HCT116 (cell line): ENCODE data around the gene CACNB2. TPM values are rescaled to one million over a fixed set of nuclear protein-coding genes. Genes with fewer than 3 reads are reported as not detected.

ENCODE experiments used
- ATAC-seq: fragments of 200-7000 bp; cut with Tn5 transposase; 2 replicates; pipeline ENCODE4 v1.9.1; 2020; ENCODE audit warnings: mild to moderate bottlenecking, moderate library complexity
- BruUV-seq: library from RNA; stranded (reverse); fragments of 400-500 nt; replicated peaks from 2 replicates; lab custom pipeline; 2021; lab: Mats Ljungman, UMichigan
- CTCF ChIA-PET: fragments of 300-600 bp; sonication (Branson Sonifier 250); formaldehyde crosslinking; loops from one replicate; lab custom pipeline; 2021; ENCODE audit warnings: antibody characterized with exemption; lab: Charles Lee
- POLR2A ChIA-PET: fragments of 300-600, 350-600 bp; sonication (Branson Sonifier 250); formaldehyde crosslinking; loops from one replicate; lab custom pipeline; 2021; ENCODE audit warnings: antibody characterized with exemption; lab: Charles Lee
- RAD21 ChIA-PET, 2 experiments: fragments of 300-600 bp; sonication (Branson Sonifier 250); formaldehyde crosslinking; loops; one replicate each; lab custom pipeline; 2023; ENCODE audit warnings: low total read pairs in 2 of 2; ENCODE audit not compliant: uncharacterized antibody in 2 of 2, unreplicated experiment in 2 of 2, low non-redundant PET in 1 of 2; lab: Charles Lee
- DNase-seq: peaks from one replicate; pipeline ENCODE4 v3.0.0-alpha.2; 2010; ENCODE audit warnings: low read depth, low spot score
- H2AFZ ChIP-seq: fragments of 200-600 bp; shearing (Covaris generic), sonication (generic); 2 replicates; pipeline ENCODE4 v1.6.1; 2017; ENCODE audit warnings: low read depth, mixed run types, mixed read lengths, antibody characterized with exemption, low read length; ENCODE audit not compliant: poor library complexity, severe bottlenecking
- H3K27ac ChIP-seq: 2 replicates; pipeline ENCODE4 v1.5.1; 2012; ENCODE audit warnings: low read depth, low read length
- H3K27me3 ChIP-seq: fragments of 200-600 bp; sonication (generic); 2 replicates; pipeline ENCODE4 v1.6.1; 2016; ENCODE audit warnings: mixed run types, low read length, mixed read lengths; ENCODE audit not compliant: insufficient read depth
- H3K36me3 ChIP-seq, 2 experiments: fragments of 200-500 bp in 1 of 2; fragments of 200-600 bp in 1 of 2; sonication (Bioruptor generic) in 1 of 2; sonication (generic) in 1 of 2; 2 replicates each; pipeline versions ENCODE4 v1.5.1 to v1.6.1; 2014 to 2016; ENCODE audit warnings: low read length in 2 of 2, inconsistent platforms in 1 of 2, mixed read lengths in 1 of 2, mixed run types in 1 of 2; ENCODE audit not compliant: insufficient read depth in 2 of 2, control insufficient read depth in 1 of 2
- H3K4me1 ChIP-seq, 2 experiments: fragments of 200-600 bp in 1 of 2; sonication (generic) in 1 of 2; 2 replicates each; pipeline versions ENCODE4 v1.5.1 to v1.6.1; 2012 to 2017; ENCODE audit warnings: low read length in 2 of 2, inconsistent platforms in 1 of 2, mild to moderate bottlenecking in 1 of 2, mixed read lengths in 1 of 2, mixed run types in 1 of 2, moderate library complexity in 1 of 2; ENCODE audit not compliant: insufficient read depth in 2 of 2, control insufficient read depth in 1 of 2
- H3K4me2 ChIP-seq: fragments of 200-600 bp; sonication (generic); 2 replicates; pipeline ENCODE4 v1.6.1; 2017; ENCODE audit warnings: mixed run types, low read length, mixed read lengths
- H3K4me3 ChIP-seq, 2 experiments: fragments of 200-600 bp in 1 of 2; sonication (generic) in 1 of 2; replicated peaks in 1 of 2; 2 replicates each; pipeline ENCODE4 v1.5.1; 2011 to 2016; ENCODE audit warnings: low read length in 2 of 2, control low read depth in 1 of 2, low read depth in 1 of 2, mild to moderate bottlenecking in 1 of 2, mixed read lengths in 1 of 2, mixed run types in 1 of 2
- H3K79me2 ChIP-seq: fragments of 200-600 bp; sonication (generic); 2 replicates; pipeline ENCODE4 v1.6.1; 2017; ENCODE audit warnings: mild to moderate bottlenecking, mixed run types, low read length, moderate library complexity, mixed read lengths; ENCODE audit not compliant: insufficient read depth
- H3K9ac ChIP-seq: fragments of 200-600 bp; sonication (generic); 2 replicates; pipeline ENCODE4 v1.6.1; 2016; ENCODE audit warnings: low read length, mixed read lengths
- H3K9me2 ChIP-seq: fragments of 200-600 bp; sonication (generic), shearing (Covaris generic); 2 replicates; pipeline ENCODE4 v1.6.1; 2017; ENCODE audit warnings: mixed run types, mild to moderate bottlenecking, moderate library complexity; ENCODE audit not compliant: insufficient read depth
- H3K9me3 ChIP-seq, 2 experiments: fragments of 200-500 bp in 1 of 2; fragments of 200-600 bp in 1 of 2; sonication (Bioruptor generic) in 1 of 2; sonication (generic) in 1 of 2; 2 replicates each; pipeline ENCODE4 v1.6.1; 2014 to 2017; ENCODE audit warnings: low read length in 2 of 2, mixed read lengths in 2 of 2, inconsistent platforms in 1 of 2, low read depth in 1 of 2, mild to moderate bottlenecking in 1 of 2, mixed run types in 1 of 2, moderate library complexity in 1 of 2; ENCODE audit not compliant: control insufficient read depth in 1 of 2, insufficient read depth in 1 of 2
- H4K20me1 ChIP-seq: fragments of 200-600 bp; sonication (generic), shearing (Covaris generic); 2 replicates; pipeline ENCODE4 v1.6.1; 2017; ENCODE audit warnings: mixed run types, mild to moderate bottlenecking, moderate library complexity; ENCODE audit not compliant: insufficient read depth
- ATF3 ChIP-seq: IDR thresholded peaks from 2 replicates; pipeline ENCODE4 v1.6.1; 2012
- CBX3 ChIP-seq: IDR thresholded peaks from 2 replicates; pipeline ENCODE4 v1.6.1; 2012; ENCODE audit warnings: low read depth
- CEBPB ChIP-seq: IDR thresholded peaks from 2 replicates; pipeline ENCODE4 v1.6.1; 2012; ENCODE audit warnings: low read depth
- EGR1 ChIP-seq: IDR thresholded peaks from 2 replicates; pipeline ENCODE4 v1.6.1; 2012; ENCODE audit warnings: low read depth
- EZH2 ChIP-seq: fragments of 200-600 bp; sonication (generic); IDR thresholded peaks from 2 replicates; pipeline ENCODE4 v1.6.1; 2017; ENCODE audit warnings: antibody characterized with exemption, mixed run types
- EZH2phosphoT487 ChIP-seq: fragments of 200-600 bp; IDR thresholded peaks from 2 replicates; pipeline ENCODE4 v1.6.1; 2018; ENCODE audit warnings: antibody characterized with exemption, borderline replicate concordance
- FOSL1 ChIP-seq: IDR thresholded peaks from 2 replicates; pipeline ENCODE4 v1.6.1; 2012; ENCODE audit warnings: low read depth
- JUND ChIP-seq: IDR thresholded peaks from 2 replicates; pipeline ENCODE4 v1.6.1; 2012
- MAX ChIP-seq: IDR thresholded peaks from 2 replicates; pipeline ENCODE4 v1.6.1; 2012
- POLR2A ChIP-seq: IDR thresholded peaks from 2 replicates; pipeline ENCODE4 v1.7.0; 2011; ENCODE audit warnings: borderline replicate concordance; ENCODE audit not compliant: insufficient read depth, insufficient read length; ENCODE audit errors: extremely low read depth
- POLR2AphosphoS5 ChIP-seq: IDR thresholded peaks from 2 replicates; pipeline ENCODE4 v1.6.1; 2011; ENCODE audit warnings: mild to moderate bottlenecking, low read depth, low read length, moderate library complexity
- RAD21 ChIP-seq: IDR thresholded peaks from 2 replicates; pipeline ENCODE4 v1.6.1; 2012; ENCODE audit warnings: low read depth, mild to moderate bottlenecking
- REST ChIP-seq: IDR thresholded peaks from 2 replicates; pipeline ENCODE4 v1.6.1; 2012; ENCODE audit warnings: low read depth
- SP1 ChIP-seq: IDR thresholded peaks from 2 replicates; pipeline ENCODE4 v1.6.1; 2012; ENCODE audit warnings: low read depth
- TCF7L2 ChIP-seq: IDR thresholded peaks from 2 replicates; pipeline ENCODE4 v1.7.0; 2011; ENCODE audit warnings: borderline replicate concordance, inconsistent platforms; ENCODE audit not compliant: insufficient read depth, insufficient read length; ENCODE audit errors: extremely low read depth
- ZBTB33 ChIP-seq: IDR thresholded peaks from 2 replicates; pipeline ENCODE4 v1.6.1; 2011; ENCODE audit warnings: mild to moderate bottlenecking, low read length, moderate library complexity; ENCODE audit not compliant: insufficient replicate concordance; ENCODE audit errors: extremely low read depth
- ZFX ChIP-seq: fragments of 450-650 bp; IDR thresholded peaks from 2 replicates; pipeline ENCODE4 v1.6.1; 2017
- ZNF274 ChIP-seq: fragments of 200-500 bp; sonication (Bioruptor generic); IDR thresholded peaks from 2 replicates; pipeline ENCODE4 v1.6.1; 2014; ENCODE audit warnings: mild to moderate bottlenecking, low read depth, low read length, inconsistent platforms
- intact Hi-C: fragments of 100-400 bp; cut with micrococcal nuclease; formaldehyde crosslinking; loops from 2 replicates; pipeline ENCODE4 v1.10.0; 2022
- total RNA-seq: library from RNA; stranded (reverse); gene quantifications from one replicate; pipeline ENCODE4 v1.2.1, GENCODE V29; 2021; ENCODE audit not compliant: unreplicated experiment

Gene CACNB2
- total RNA-seq, 1 experiment from 2014 or later: 0.71 TPM

GRCh38 chr10:18205098-18205834, 65.0 kb downstream of the CACNB2 start:
- H2AFZ ChIP-seq: no peak overlapping the region
- POLR2A ChIA-PET: no interaction called here
- 0 out of 2 replicates have a peak, but pooled peaks cover 10% of the 10 kb centered on the region for H3K27me3 ChIP-seq
- no peaks in the 10 kb centered on the region for H4K20me1 ChIP-seq
- no peaks in the 10 kb centered on the region for H3K9me3 ChIP-seq
- DNase-seq (no peak), ATAC-seq (no peak)
- no peaks in the 10 kb centered on the region for H3K4me1 ChIP-seq
- intact Hi-C loops: no loop called here
- no peaks in the 10 kb centered on the region for H3K79me2 ChIP-seq
- H3K4me3 ChIP-seq: no peak overlapping the region
- BruUV-seq: no TSS peak
- RAD21 ChIA-PET: no interaction called here
- CTCF ChIA-PET: interaction anchor here (3.0 kb wide), 1 partner anchor 11 kb away, joined by 9 read pairs; no protein-coding TSS in a partner anchor
- TF ChIP-seq CEBPB (no peak), JUND (no peak), ATF3 (no peak), POLR2AphosphoS5 (no peak), SP1 (no peak), ZBTB33 (no peak), REST (no peak), TCF7L2 (no peak), ZNF274 (no peak), EGR1 (no peak), FOSL1 (no peak), CBX3 (no peak), ZFX (no peak), EZH2phosphoT487 (no peak), POLR2A (no peak), EZH2 (no peak), MAX (no peak), RAD21 (no peak)
- H3K36me3 ChIP-seq: no peaks in the 10 kb centered on the region
- no peak overlapping the region for H3K4me2 ChIP-seq
- H3K27ac ChIP-seq: no peak overlapping the region
- H3K9ac ChIP-seq: no peak overlapping the region
- no peaks in the 10 kb centered on the region for H3K9me2 ChIP-seq
